Neural progenitor cell (in vitro differentiated cells): ENCODE data around the gene PJVK. TPM values are rescaled to one million over a fixed set of nuclear protein-coding genes. Genes with fewer than 3 reads are reported as not detected.

Source experiments
- DNase-seq: peaks from one replicate; pipeline ENCODE4 v3.0.0-alpha.2; 2016; ENCODE audit warnings: low spot score
- H2AFZ ChIP-seq: fragments of 200-600 bp; sonication (generic); replicated peaks from 2 replicates; pipeline ENCODE4 v1.6.1; 2016; ENCODE audit warnings: antibody characterized with exemption
- H3F3A ChIP-seq: fragments of 200-600 bp; sonication (generic); 2 replicates; pipeline ENCODE4 v1.6.1; 2016; ENCODE audit warnings: antibody characterized with exemption, low read depth
- H3K27ac ChIP-seq: fragments of 200-600 bp; sonication (generic); 2 replicates; pipeline ENCODE4 v1.5.1; 2016; ENCODE audit warnings: mild to moderate bottlenecking
- H3K27me3 ChIP-seq: fragments of 200-600 bp; sonication (generic); 2 replicates; pipeline ENCODE4 v1.6.1; 2016; ENCODE audit warnings: mild to moderate bottlenecking, moderate library complexity
- H3K36me3 ChIP-seq: fragments of 200-600 bp; sonication (generic); 2 replicates; pipeline ENCODE4 v1.5.1; 2016
- H3K4me1 ChIP-seq: fragments of 200-600 bp; sonication (generic); 2 replicates; pipeline ENCODE4 v1.6.1; 2016; ENCODE audit warnings: mixed run types
- H3K4me2 ChIP-seq: fragments of 200-600 bp; sonication (generic); 2 replicates; pipeline ENCODE4 v1.6.1; 2016
- H3K4me3 ChIP-seq: fragments of 200-600 bp; sonication (generic); 2 replicates; pipeline ENCODE4 v1.5.1; 2016
- H3K79me2 ChIP-seq: fragments of 200-600 bp; sonication (generic); 2 replicates; pipeline ENCODE4 v1.6.1; 2016; ENCODE audit warnings: low read depth
- H3K9ac ChIP-seq: fragments of 200-600 bp; sonication (generic); 2 replicates; pipeline ENCODE4 v1.6.1; 2016
- H3K9me3 ChIP-seq: fragments of 200-600 bp; sonication (generic); 2 replicates; pipeline ENCODE4 v1.5.1; 2016; ENCODE audit warnings: low read depth
- H4K20me1 ChIP-seq: fragments of 200-600 bp; sonication (generic); 2 replicates; pipeline ENCODE4 v1.6.1; 2016; ENCODE audit warnings: low read depth
- H3K27ac Mint-ChIP-seq: 3 replicates; pipeline ENCODE4 v1.8.0; 2021; ENCODE audit warnings: mixed read lengths
- H3K27me3 Mint-ChIP-seq: 2 replicates; pipeline ENCODE4 v1.8.0; 2022; ENCODE audit warnings: low read depth, mild to moderate bottlenecking, inconsistent platforms, moderate library complexity, mixed read lengths; ENCODE audit not compliant: insufficient read depth
- H3K36me3 Mint-ChIP-seq: 3 replicates; pipeline ENCODE4 v1.8.0; 2021; ENCODE audit warnings: mixed read lengths
- H3K4me1 Mint-ChIP-seq: 3 replicates; pipeline ENCODE4 v1.8.0; 2021; ENCODE audit warnings: mixed read lengths
- H3K4me3 Mint-ChIP-seq: 3 replicates; pipeline ENCODE4 v1.8.0; 2021; ENCODE audit warnings: mild to moderate bottlenecking, moderate library complexity, mixed read lengths
- H3K9me3 Mint-ChIP-seq: 3 replicates; pipeline ENCODE4 v1.8.0; 2020; ENCODE audit warnings: mixed read lengths
- CTCF ChIP-seq: fragments of 200-600 bp; sonication (generic); IDR thresholded peaks from 2 replicates; pipeline ENCODE4 v1.5.1; 2017; ENCODE audit warnings: antibody characterized with exemption, mild to moderate bottlenecking
- EZH2 ChIP-seq: fragments of 200-600 bp; sonication (generic); IDR thresholded peaks from 2 replicates; pipeline ENCODE4 v1.6.1; 2017; ENCODE audit warnings: antibody characterized with exemption, mild to moderate bottlenecking, moderate library complexity
- EZH2phosphoT487 ChIP-seq: fragments of 200-600 bp; sonication (generic); IDR thresholded peaks from 2 replicates; pipeline ENCODE4 v1.6.1; 2017; ENCODE audit warnings: antibody characterized with exemption
- total RNA-seq: library from RNA; depleted of rRNA; stranded (reverse); fragments of >200 nt; gene quantifications from 2 replicates; pipeline ENCODE4 v1.2.3, GENCODE V29; 2015; ENCODE audit warnings: low replicate concordance

Gene PJVK
- total RNA-seq, 1 donor from 2014 or later: 3.0 TPM

DNA sequence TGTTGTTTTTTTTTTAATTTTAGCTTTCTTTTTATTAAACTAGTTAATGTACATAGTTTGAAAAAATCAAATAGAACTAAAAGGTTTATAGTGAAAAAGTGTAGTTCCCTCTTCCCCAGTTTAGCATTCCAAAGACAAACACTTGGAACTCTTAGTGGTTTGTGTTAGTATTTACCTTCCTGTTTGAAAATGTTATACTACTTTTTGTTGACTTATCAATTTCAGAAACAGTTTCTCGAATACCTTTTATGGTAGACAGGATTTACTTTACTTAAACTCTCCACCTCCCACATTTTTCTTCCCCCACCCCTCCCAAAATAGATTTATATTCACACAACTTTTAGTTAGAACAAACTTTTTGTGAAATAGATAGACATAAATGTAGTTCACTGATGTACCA is 55.8 kb downstream of the PJVK start:
- H3K4me1 Mint-ChIP-seq: peaks cover 14% of the 10 kb centered on the region
- TF ChIP-seq EZH2phosphoT487 (no peak), CTCF (no peak), EZH2 (no peak)
- no peak for DNase-seq
- no peaks in the 10 kb centered on the region for H3K27me3 ChIP-seq
- no peak overlapping the region for H3K9ac ChIP-seq
- H3K36me3 ChIP-seq: peaks cover 21% of the 10 kb centered on the region
- H3K4me3 ChIP-seq: no peak overlapping the region
- no peaks in the 10 kb centered on the region for H3K9me3 Mint-ChIP-seq
- H3K4me1 ChIP-seq: peaks cover 28% of the 10 kb centered on the region
- peak overlapping the region; percentile 1 for H3K4me2 ChIP-seq
- no peaks in the 10 kb centered on the region for H3K79me2 ChIP-seq
- peaks cover 4% of the 10 kb centered on the region for H3K27me3 Mint-ChIP-seq
- H2AFZ ChIP-seq: no peak overlapping the region
- peaks cover 11% of the 10 kb centered on the region for H3K36me3 Mint-ChIP-seq
- no peak overlapping the region for H3K27ac Mint-ChIP-seq
- H4K20me1 ChIP-seq: no peaks in the 10 kb centered on the region
- H3F3A ChIP-seq: peaks cover 2% of the 10 kb centered on the region
- H3K27ac ChIP-seq: no peak overlapping the region
- H3K9me3 ChIP-seq: no peaks in the 10 kb centered on the region
- no peak overlapping the region for H3K4me3 Mint-ChIP-seq

GRCh38 chr2:178508646-178509045 is 57.5 kb downstream of the PJVK start:
- Mint-ChIP-seq H3K27me3 (peaks cover 6% of the 10 kb centered on the region), H3K4me3 (no peak overlapping the region), H3K36me3 (peaks cover 16% of the 10 kb centered on the region), H3K4me1 (peaks cover 25% of the 10 kb centered on the region), H3K27ac (no peak overlapping the region), H3K9me3 (peaks cover 4% of the 10 kb centered on the region)
- Histone ChIP-seq H3K36me3 (peaks cover 13% of the 10 kb centered on the region), H3K27ac (no peak overlapping the region), H3K27me3 (no peaks in the 10 kb centered on the region), H3K9ac (no peak overlapping the region), H3K4me1 (peaks cover 42% of the 10 kb centered on the region), H3K4me2 (no peak overlapping the region), H3K4me3 (no peak overlapping the region), H3K9me3 (no peaks in the 10 kb centered on the region), H2AFZ (no peak overlapping the region), H4K20me1 (no peaks in the 10 kb centered on the region), H3K79me2 (no peaks in the 10 kb centered on the region), H3F3A (peaks cover 16% of the 10 kb centered on the region)
- TF ChIP-seq EZH2phosphoT487 (no peak), EZH2 (no peak), CTCF (no peak)
- no peak for DNase-seq

DNA sequence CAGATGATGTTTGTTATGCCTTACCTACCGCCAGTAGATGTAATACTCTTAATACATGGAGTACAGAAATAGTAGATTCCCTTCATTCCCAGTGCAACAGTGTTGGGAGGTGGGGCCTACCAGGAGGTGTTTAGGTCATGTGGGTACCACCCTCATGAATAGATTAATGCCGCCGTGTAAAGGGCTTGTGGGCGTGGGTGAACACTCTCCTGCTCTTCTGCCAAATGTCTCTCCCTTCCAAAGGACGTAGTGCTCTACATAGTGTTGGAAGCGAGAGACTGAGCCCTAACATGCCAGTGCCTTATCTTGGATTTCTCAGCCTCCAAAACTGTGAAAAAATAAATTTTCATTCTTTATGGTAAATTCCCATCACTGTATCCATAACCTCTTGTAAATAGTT is 59.2 kb downstream of the PJVK start:
- H4K20me1 ChIP-seq: no peaks in the 10 kb centered on the region
- Mint-ChIP-seq H3K36me3 (peaks cover 19% of the 10 kb centered on the region), H3K4me1 (peaks cover 25% of the 10 kb centered on the region), H3K27ac (no peak overlapping the region), H3K27me3 (peaks cover 6% of the 10 kb centered on the region), H3K4me3 (no peak overlapping the region), H3K9me3 (peaks cover 4% of the 10 kb centered on the region)
- no peak overlapping the region for H2AFZ ChIP-seq
- no peak overlapping the region for H3K9ac ChIP-seq
- DNase-seq: no peak
- H3K4me1 ChIP-seq: peaks cover 42% of the 10 kb centered on the region
- H3K27me3 ChIP-seq: no peaks in the 10 kb centered on the region
- no peak for TF ChIP-seq EZH2phosphoT487
- TF ChIP-seq CTCF: no peak
- no peak for TF ChIP-seq EZH2
- no peak overlapping the region for H3K4me2 ChIP-seq
- H3F3A ChIP-seq: peaks cover 16% of the 10 kb centered on the region
- H3K4me3 ChIP-seq: no peak overlapping the region
- no peaks in the 10 kb centered on the region for H3K9me3 ChIP-seq
- H3K27ac ChIP-seq: no peak overlapping the region
- peaks cover 4% of the 10 kb centered on the region for H3K36me3 ChIP-seq
- no peaks in the 10 kb centered on the region for H3K79me2 ChIP-seq

Other genes starting within 250 kb of the PJVK start
- gene PRKRA, start 203 bp upstream of the PJVK start, total RNA-seq: 120 and 135 TPM in 2 replicates
- gene FKBP7, start 27.2 kb downstream of the PJVK start, total RNA-seq: 28.1 and 47.0 TPM in 2 replicates
- gene PLEKHA3, start 29.1 kb downstream of the PJVK start, total RNA-seq: 5.9 and 26.2 TPM in 2 replicates